ENCODE data around the gene LHPP.
A peak's percentile ranks its signal among the peaks of the same experiment; 100 is the strongest.

The LHPP gene

DNA sequence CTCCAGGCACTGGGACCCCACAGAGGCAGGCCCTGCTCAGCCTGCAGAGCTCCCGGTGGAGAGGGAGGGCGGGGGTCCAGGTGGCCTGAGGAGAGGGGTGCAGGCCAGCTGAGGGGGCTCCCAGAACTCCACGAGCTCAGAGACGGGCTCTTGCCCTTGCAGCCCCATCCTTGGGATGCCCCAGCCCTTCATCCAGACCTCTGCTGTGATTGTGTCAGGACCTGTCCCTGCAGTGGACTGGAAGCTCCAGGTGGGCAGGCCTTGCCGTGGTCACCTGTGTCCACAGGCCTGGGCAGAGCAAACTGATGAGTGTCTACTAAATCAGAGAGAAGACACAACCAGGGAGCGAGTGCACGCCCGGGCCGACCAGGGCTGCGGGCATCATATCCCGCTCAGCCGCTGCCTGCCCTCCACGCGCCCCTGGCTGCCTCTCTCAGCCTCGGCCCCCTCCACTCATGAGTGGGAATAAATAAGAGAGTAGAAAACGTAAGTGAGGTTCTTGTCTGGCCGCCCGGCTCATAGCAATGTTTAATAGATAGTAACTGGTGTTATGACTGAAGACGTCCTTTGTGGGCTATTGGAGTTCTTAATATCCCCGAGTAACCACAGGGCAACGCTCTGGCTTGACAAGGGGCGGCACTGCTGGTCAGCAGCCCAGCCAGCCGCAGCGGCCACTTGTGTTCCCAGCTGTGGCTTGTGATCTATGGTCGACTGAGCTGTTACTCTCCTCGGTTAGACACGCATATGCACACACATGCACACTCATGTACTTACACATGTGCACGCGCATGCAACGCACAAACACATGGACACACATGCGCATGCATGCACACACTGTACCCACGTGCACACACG lies 105.6 kb downstream of the LHPP start:
- WGBS (ENCODE audit: insufficient coverage) = 93% methylated on average over 30 of the region's 33 CpGs
- H3K4me1 ChIP-seq (ENCODE audit: control extremely low read depth in 1 of 4, control insufficient read depth in 4 of 4, insufficient read depth in 4 of 4, low read length in 3 of 4) = peaks cover 0 to 11% (median 6%) of the 10 kb centered on the region in 4 experiments
- no peak for DNase-seq
- H3K4me3 ChIP-seq (ENCODE audit: control insufficient read depth in 1 of 7, extremely low read depth in 1 of 7, insufficient read depth in 4 of 7, low read depth in 2 of 7, low read length in 6 of 7) = no peak overlapping the region
- H3K9me3 ChIP-seq (ENCODE audit: control extremely low read depth in 1 of 5, control insufficient read depth in 4 of 5, insufficient read depth in 2 of 5, low read depth in 1 of 5, low read length in 4 of 5) = no peaks in the 10 kb centered on the region
- POLR2A ChIA-PET = no interaction called here
- CTCF ChIA-PET = interaction anchor here (0.6 kb wide), 1 partner anchor 14 kb away, joined by 3 read pairs; no protein-coding TSS in a partner anchor
- no peaks in the 10 kb centered on the region for H3K36me3 ChIP-seq (ENCODE audit: control insufficient read depth in 4 of 4, insufficient read depth in 4 of 4, low read length in 3 of 4)
- no peak overlapping the region for H3K27ac ChIP-seq (ENCODE audit: insufficient read depth in 1 of 2, low read depth in 1 of 2, low read length in 2 of 2, poor library complexity in 1 of 2, severe bottlenecking in 2 of 2)
- no peaks in the 10 kb centered on the region for H3K27me3 ChIP-seq (replicated peaks in 2 of 5; ENCODE audit: control insufficient read depth in 4 of 5, insufficient read depth in 5 of 5, low read length in 4 of 5)

DNA sequence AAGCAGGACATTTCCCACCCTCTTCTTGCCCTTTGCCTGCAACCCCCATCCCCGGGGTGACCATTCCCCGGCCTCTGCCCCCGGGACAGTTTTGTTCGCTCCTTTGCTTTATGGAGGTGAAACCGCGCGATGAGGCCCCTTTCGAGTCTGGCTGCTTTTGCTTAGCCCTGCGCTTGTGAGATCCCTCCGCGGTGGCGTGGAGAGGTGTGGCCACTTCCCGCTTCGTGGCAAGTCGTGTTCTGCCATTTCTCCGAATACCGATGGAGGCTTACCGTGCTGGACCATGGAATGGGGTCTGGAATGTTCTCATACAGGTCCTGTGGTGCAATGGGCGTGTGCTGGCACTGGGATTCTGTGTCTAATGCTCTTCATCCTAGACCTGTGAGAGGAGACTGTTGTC lies 106.7 kb downstream of the LHPP start:
- Histone ChIP-seq H3K27me3 (replicated peaks in 2 of 5; ENCODE audit: control insufficient read depth in 4 of 5, insufficient read depth in 5 of 5, low read length in 4 of 5) (no peaks in the 10 kb centered on the region), H3K27ac (ENCODE audit: insufficient read depth in 1 of 2, low read depth in 1 of 2, low read length in 2 of 2, poor library complexity in 1 of 2, severe bottlenecking in 2 of 2) (no peak overlapping the region), H3K9me3 (ENCODE audit: control extremely low read depth in 1 of 5, control insufficient read depth in 4 of 5, insufficient read depth in 2 of 5, low read depth in 1 of 5, low read length in 4 of 5) (no peaks in the 10 kb centered on the region), H3K4me3 (ENCODE audit: control insufficient read depth in 1 of 7, extremely low read depth in 1 of 7, insufficient read depth in 4 of 7, low read depth in 2 of 7, low read length in 6 of 7) (no peak overlapping the region), H3K36me3 (ENCODE audit: control insufficient read depth in 4 of 4, insufficient read depth in 4 of 4, low read length in 3 of 4) (no peaks in the 10 kb centered on the region), H3K4me1 (ENCODE audit: control extremely low read depth in 1 of 4, control insufficient read depth in 4 of 4, insufficient read depth in 4 of 4, low read length in 3 of 4) (peaks cover 0 to 11% (median 6%) of the 10 kb centered on the region in 4 experiments)
- ChIA-PET CTCF (no interaction called here), POLR2A (no interaction called here)
- WGBS (ENCODE audit: insufficient coverage) = over 99% methylated on average over 18 of the region's 19 CpGs
- no peak for DNase-seq

DNA sequence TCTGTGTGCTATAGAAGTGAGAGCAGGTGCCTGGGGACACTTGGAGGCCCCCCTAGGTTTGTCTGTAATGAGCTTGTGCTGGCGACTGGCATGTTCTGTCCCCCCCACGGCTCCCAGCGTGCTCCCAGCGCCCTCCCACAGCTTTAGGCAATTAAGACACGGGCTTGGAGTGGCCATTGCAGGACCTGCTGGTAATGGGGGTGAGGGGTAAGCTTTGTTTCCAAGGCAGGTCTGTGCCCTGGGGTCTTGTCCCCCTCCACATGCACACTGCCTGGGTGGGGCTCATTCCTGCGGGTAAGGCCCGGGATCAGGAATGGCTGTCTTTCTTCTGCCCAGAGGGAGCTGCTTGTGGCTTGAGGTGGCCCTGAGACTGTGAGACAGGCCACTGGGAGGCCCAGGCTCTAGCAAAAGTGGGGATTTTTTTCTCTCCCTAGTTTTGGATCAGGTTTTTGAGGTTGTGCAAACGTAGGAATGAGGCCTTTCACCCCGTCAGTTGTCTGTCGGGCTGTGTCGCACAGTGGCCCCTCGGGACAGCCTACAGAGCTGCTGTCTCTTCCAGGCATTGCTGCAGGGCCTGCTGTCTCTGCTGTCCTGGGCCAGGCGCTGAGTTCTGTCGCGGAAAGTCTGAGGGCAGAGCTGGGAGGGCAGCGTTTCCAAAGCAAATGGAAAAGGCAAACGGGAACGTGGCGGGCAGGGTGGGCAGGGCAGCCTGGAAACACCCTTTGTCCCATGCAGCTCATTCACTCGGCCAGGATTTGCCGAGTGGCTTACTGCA lies 107.4 kb downstream of the LHPP start:
- no peak overlapping the region for H3K4me3 ChIP-seq (ENCODE audit: control insufficient read depth in 1 of 7, extremely low read depth in 1 of 7, insufficient read depth in 4 of 7, low read depth in 2 of 7, low read length in 6 of 7)
- H3K27ac ChIP-seq (ENCODE audit: insufficient read depth in 1 of 2, low read depth in 1 of 2, low read length in 2 of 2, poor library complexity in 1 of 2, severe bottlenecking in 2 of 2) = no peak overlapping the region
- no peaks in the 10 kb centered on the region for H3K27me3 ChIP-seq (replicated peaks in 2 of 5; ENCODE audit: control insufficient read depth in 4 of 5, insufficient read depth in 5 of 5, low read length in 4 of 5)
- ChIA-PET CTCF (no interaction called here), POLR2A (no interaction called here)
- H3K9me3 ChIP-seq (ENCODE audit: control extremely low read depth in 1 of 5, control insufficient read depth in 4 of 5, insufficient read depth in 2 of 5, low read depth in 1 of 5, low read length in 4 of 5) = no peaks in the 10 kb centered on the region
- no peaks in the 10 kb centered on the region for H3K36me3 ChIP-seq (ENCODE audit: control insufficient read depth in 4 of 4, insufficient read depth in 4 of 4, low read length in 3 of 4)
- H3K4me1 ChIP-seq (ENCODE audit: control extremely low read depth in 1 of 4, control insufficient read depth in 4 of 4, insufficient read depth in 4 of 4, low read length in 3 of 4) = peaks cover 0 to 11% (median 6%) of the 10 kb centered on the region in 4 experiments
- 92% methylated on average over 15 of the region's 21 CpGs for WGBS (ENCODE audit: insufficient coverage)
- DNase-seq = no peak

GRCh38 chr10:124569623-124570470 lies 108.2 kb downstream of the LHPP start:
- ChIA-PET POLR2A (no interaction called here), CTCF (interaction anchor here (0.5 kb wide), 1 partner anchor 19 kb away, joined by 3 read pairs; no protein-coding TSS in a partner anchor)
- peak; percentile 6 to 51 (median 49) for DNase-seq
- no peak overlapping the region for H3K4me3 ChIP-seq (ENCODE audit: control insufficient read depth in 1 of 7, extremely low read depth in 1 of 7, insufficient read depth in 4 of 7, low read depth in 2 of 7, low read length in 6 of 7)
- H3K9me3 ChIP-seq (ENCODE audit: control extremely low read depth in 1 of 5, control insufficient read depth in 4 of 5, insufficient read depth in 2 of 5, low read depth in 1 of 5, low read length in 4 of 5) = no peaks in the 10 kb centered on the region
- no peak overlapping the region for H3K27ac ChIP-seq (ENCODE audit: insufficient read depth in 1 of 2, low read depth in 1 of 2, low read length in 2 of 2, poor library complexity in 1 of 2, severe bottlenecking in 2 of 2)
- H3K27me3 ChIP-seq (replicated peaks in 2 of 5; ENCODE audit: control insufficient read depth in 4 of 5, insufficient read depth in 5 of 5, low read length in 4 of 5) = no peaks in the 10 kb centered on the region
- 42% methylated on average over 8 of the region's 11 CpGs for WGBS (ENCODE audit: insufficient coverage)
- H3K4me1 ChIP-seq (ENCODE audit: control extremely low read depth in 1 of 4, control insufficient read depth in 4 of 4, insufficient read depth in 4 of 4, low read length in 3 of 4) = peaks cover 0 to 11% (median 6%) of the 10 kb centered on the region in 4 experiments
- no peaks in the 10 kb centered on the region for H3K36me3 ChIP-seq (ENCODE audit: control insufficient read depth in 4 of 4, insufficient read depth in 4 of 4, low read length in 3 of 4)

DNA sequence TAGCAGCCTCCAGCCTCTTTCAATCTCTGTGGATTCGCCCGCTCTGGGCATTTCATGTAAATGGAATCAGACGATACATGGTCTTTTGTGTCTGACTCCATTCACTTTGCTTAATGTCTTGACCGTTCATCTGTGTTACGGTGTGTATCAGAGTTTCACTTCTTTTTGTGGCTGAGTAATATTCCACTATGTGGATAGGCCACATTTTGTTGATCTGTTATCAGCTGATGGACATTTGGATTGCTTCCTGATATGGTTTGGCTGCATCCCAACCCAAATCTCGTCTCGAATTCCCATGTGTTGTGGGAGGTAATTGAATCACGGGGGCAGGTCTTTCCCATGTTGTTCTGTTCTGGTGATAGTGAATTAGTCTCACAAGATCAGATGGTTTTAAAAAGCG lies 109.0 kb downstream of the LHPP start:
- WGBS (ENCODE audit: insufficient coverage) = 86% methylated on average over 7 of the region's 9 CpGs
- H3K27me3 ChIP-seq (replicated peaks in 2 of 5; ENCODE audit: control insufficient read depth in 4 of 5, insufficient read depth in 5 of 5, low read length in 4 of 5) = no peaks in the 10 kb centered on the region
- H3K27ac ChIP-seq (ENCODE audit: insufficient read depth in 1 of 2, low read depth in 1 of 2, low read length in 2 of 2, poor library complexity in 1 of 2, severe bottlenecking in 2 of 2) = no peak overlapping the region
- H3K36me3 ChIP-seq (ENCODE audit: control insufficient read depth in 4 of 4, insufficient read depth in 4 of 4, low read length in 3 of 4) = no peaks in the 10 kb centered on the region
- H3K4me3 ChIP-seq (ENCODE audit: control insufficient read depth in 1 of 7, extremely low read depth in 1 of 7, insufficient read depth in 4 of 7, low read depth in 2 of 7, low read length in 6 of 7) = no peak overlapping the region
- H3K9me3 ChIP-seq (ENCODE audit: control extremely low read depth in 1 of 5, control insufficient read depth in 4 of 5, insufficient read depth in 2 of 5, low read depth in 1 of 5, low read length in 4 of 5) = no peaks in the 10 kb centered on the region
- ChIA-PET CTCF (no interaction called here), POLR2A (no interaction called here)
- no peak for DNase-seq
- peaks cover 0 to 11% (median 6%) of the 10 kb centered on the region in 4 experiments for H3K4me1 ChIP-seq (ENCODE audit: control extremely low read depth in 1 of 4, control insufficient read depth in 4 of 4, insufficient read depth in 4 of 4, low read length in 3 of 4)

DNA sequence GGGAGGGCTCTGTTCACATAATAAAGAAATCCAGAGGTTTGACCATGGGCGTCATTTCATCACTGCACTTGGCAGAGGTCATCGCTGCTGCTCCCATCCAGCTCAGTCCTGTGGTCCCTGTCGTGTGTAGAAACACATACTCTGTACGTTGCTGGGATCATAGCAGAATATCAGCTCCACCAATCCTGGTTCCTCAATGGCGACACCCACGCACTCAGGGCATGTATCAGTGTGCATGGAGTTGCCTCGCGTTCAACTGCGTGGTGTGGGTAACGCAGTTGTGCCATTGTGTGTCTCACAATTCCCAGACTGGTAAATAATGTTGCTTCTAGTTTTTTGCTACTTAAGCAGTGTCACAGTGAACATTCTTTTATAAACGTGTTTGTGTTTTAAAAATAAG lies 111.1 kb downstream of the LHPP start:
- CTCF ChIA-PET = interaction anchor here (0.8 kb wide), 1 partner anchor 28 kb away, joined by 3 read pairs; no protein-coding TSS in a partner anchor

More for the DNA sequence above, 111.1 kb downstream of the LHPP start:
- no peak overlapping the region for H3K27ac ChIP-seq (ENCODE audit: insufficient read depth in 1 of 2, low read depth in 1 of 2, low read length in 2 of 2, poor library complexity in 1 of 2, severe bottlenecking in 2 of 2)
- no peaks in the 10 kb centered on the region for H3K27me3 ChIP-seq (replicated peaks in 2 of 5; ENCODE audit: control insufficient read depth in 4 of 5, insufficient read depth in 5 of 5, low read length in 4 of 5)
- POLR2A ChIA-PET = no interaction called here
- H3K36me3 ChIP-seq (ENCODE audit: control insufficient read depth in 4 of 4, insufficient read depth in 4 of 4, low read length in 3 of 4) = no peaks in the 10 kb centered on the region
- DNase-seq = no peak
- WGBS (ENCODE audit: insufficient coverage) = 100% methylated on average over 9 of the region's 11 CpGs
- H3K9me3 ChIP-seq (ENCODE audit: control extremely low read depth in 1 of 5, control insufficient read depth in 4 of 5, insufficient read depth in 2 of 5, low read depth in 1 of 5, low read length in 4 of 5) = no peaks in the 10 kb centered on the region
- H3K4me1 ChIP-seq (ENCODE audit: control extremely low read depth in 1 of 4, control insufficient read depth in 4 of 4, insufficient read depth in 4 of 4, low read length in 3 of 4) = peaks cover 0 to 11% (median 6%) of the 10 kb centered on the region in 4 experiments
- no peak overlapping the region for H3K4me3 ChIP-seq (ENCODE audit: control insufficient read depth in 1 of 7, extremely low read depth in 1 of 7, insufficient read depth in 4 of 7, low read depth in 2 of 7, low read length in 6 of 7)
